AG04449 (cell line): ENCODE results near the gene MAGEB4.

Source experiments
- CTCF ChIA-PET: fragments of 350-600 bp; formaldehyde crosslinking; extraction: SDS; loops from one replicate; lab custom pipeline; 2021; ENCODE audit warnings: antibody characterized with exemption; lab: Yijun Ruan, JAX
- POLR2A ChIA-PET: fragments of 400-600, 350-600 bp; formaldehyde crosslinking; extraction: SDS; loops from one replicate; lab custom pipeline; 2020; ENCODE audit warnings: antibody characterized with exemption, inconsistent platforms; lab: Yijun Ruan, JAX
- DNase-seq: peaks from one replicate; pipeline ENCODE4 v3.0.0-alpha.2; 2010; ENCODE audit warnings: low read depth, low spot score
- H3K4me3 ChIP-seq: 2 replicates; pipeline ENCODE4 v1.5.1; 2011; ENCODE audit warnings: low read depth, mild to moderate bottlenecking, control low read depth, low read length
- CTCF ChIP-seq: IDR thresholded peaks from one replicate; pipeline ENCODE4 v1.5.1; 2011; ENCODE audit warnings: mild to moderate bottlenecking, moderate library complexity, low read length, control low read depth, inconsistent platforms; ENCODE audit not compliant: insufficient read depth; ENCODE audit errors: missing control alignments

The MAGEB4 gene

DNA sequence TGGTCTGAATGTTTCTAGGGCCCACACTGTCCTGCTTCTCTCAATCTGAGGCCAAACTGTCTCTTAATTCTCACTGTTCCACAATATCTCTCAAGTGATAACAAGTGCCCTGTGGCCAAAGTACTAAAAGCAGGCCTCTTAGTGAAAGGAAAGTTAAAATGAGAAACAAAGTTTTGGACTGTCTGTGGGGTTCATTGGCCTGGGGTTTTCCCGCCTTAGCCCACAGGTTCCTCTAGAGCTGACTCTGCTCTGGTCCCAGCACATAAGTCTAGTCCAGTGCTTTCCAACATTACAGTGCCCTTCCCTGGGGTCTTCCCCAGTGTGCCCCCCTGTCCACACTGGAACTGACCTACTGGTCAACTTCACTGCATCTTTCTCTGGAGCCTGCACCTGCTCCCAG, 11.5 kb downstream of the MAGEB4 start:
- no peak overlapping the region for H3K4me3 ChIP-seq
- no peak for DNase-seq
- POLR2A ChIA-PET, result no interaction called here
- CTCF ChIA-PET, result no interaction called here
- no peak for TF ChIP-seq CTCF

GRCh38 chrX:30259927-30260326, 18.1 kb downstream of the MAGEB4 start:
- no peak for TF ChIP-seq CTCF
- ChIA-PET CTCF (no interaction called here), POLR2A (no interaction called here)
- no peak for DNase-seq
- H3K4me3 ChIP-seq, result no peak overlapping the region

GRCh38 chrX:30261012-30261411, 19.2 kb downstream of the MAGEB4 start:
- no peak for DNase-seq
- no peak overlapping the region for H3K4me3 ChIP-seq
- ChIA-PET CTCF (no interaction called here), POLR2A (no interaction called here)
- TF ChIP-seq CTCF, result no peak

DNA sequence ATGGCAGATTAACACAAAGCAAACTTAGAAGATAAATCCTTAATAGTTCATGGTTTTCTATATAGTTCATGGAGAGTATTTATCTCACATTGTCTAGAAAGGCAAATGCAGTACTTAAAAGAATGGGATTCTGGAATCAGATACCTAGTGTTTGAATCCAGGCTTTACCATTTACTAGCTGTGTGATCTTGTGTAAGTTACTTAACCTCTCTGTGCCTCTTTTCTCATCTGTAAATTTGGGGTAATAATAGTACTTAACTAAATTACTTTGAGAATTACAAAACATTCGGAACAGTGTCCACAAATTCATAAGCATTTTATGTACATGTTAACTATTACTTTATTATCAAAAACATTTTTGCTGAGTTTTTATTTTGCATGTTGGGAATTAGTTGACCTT, 21.0 kb downstream of the MAGEB4 start:
- POLR2A ChIA-PET, result no interaction called here
- TF ChIP-seq CTCF, result no peak
- no peak overlapping the region for H3K4me3 ChIP-seq
- DNase-seq, result no peak
- CTCF ChIA-PET, result no interaction called here

- CTCF ChIA-PET, result no interaction called here
- POLR2A ChIA-PET, result no interaction called here
- no peak for DNase-seq
- no peak for TF ChIP-seq CTCF
- H3K4me3 ChIP-seq, result no peak overlapping the region
These were observed 28.8 kb downstream of the MAGEB4 start for GRCh38 chrX:30270639-30271038.

DNA sequence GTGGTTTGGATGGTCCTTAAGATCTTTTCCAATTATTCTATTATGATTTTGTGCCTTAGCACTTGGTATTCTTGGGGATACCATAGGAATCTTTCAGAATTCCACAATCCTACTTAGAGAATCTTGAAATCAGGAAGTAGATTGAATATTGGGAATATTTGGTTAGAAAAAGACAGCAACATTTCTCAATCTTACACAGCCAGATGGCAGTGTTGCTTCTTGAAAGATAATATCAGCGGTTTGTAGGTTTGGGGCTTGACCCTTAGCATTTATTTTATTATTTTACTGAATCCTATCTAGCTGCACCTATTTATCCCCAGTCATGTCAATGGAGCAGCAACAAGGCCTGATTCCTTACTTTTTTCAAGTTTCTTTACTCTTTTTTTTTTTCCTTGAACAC, 33.7 kb downstream of the MAGEB4 start:
- H3K4me3 ChIP-seq, result no peak overlapping the region
- POLR2A ChIA-PET, result no interaction called here
- TF ChIP-seq CTCF, result no peak
- no peak for DNase-seq
- CTCF ChIA-PET, result interaction anchor here (2.5 kb wide), 1 partner anchor 230 kb away, joined by 9 read pairs; no protein-coding TSS in a partner anchor

GRCh38 chrX:30278365-30278764, 36.6 kb downstream of the MAGEB4 start:
- ChIA-PET CTCF (interaction anchor here (1.2 kb wide), 1 partner anchor 225 kb away, joined by 4 read pairs; no protein-coding TSS in a partner anchor), POLR2A (no interaction called here)
- no peak for DNase-seq
- no peak for TF ChIP-seq CTCF
- no peak overlapping the region for H3K4me3 ChIP-seq
